ENCODE data around the gene EVA1C. TPM values are rescaled to one million over a fixed set of nuclear protein-coding genes. Genes with fewer than 3 reads are reported as not detected.

EVA1C gene
- total and polyA plus RNA-seq, 2 experiments from 2014 or later, result 2.2 to 3.4 TPM

DNA sequence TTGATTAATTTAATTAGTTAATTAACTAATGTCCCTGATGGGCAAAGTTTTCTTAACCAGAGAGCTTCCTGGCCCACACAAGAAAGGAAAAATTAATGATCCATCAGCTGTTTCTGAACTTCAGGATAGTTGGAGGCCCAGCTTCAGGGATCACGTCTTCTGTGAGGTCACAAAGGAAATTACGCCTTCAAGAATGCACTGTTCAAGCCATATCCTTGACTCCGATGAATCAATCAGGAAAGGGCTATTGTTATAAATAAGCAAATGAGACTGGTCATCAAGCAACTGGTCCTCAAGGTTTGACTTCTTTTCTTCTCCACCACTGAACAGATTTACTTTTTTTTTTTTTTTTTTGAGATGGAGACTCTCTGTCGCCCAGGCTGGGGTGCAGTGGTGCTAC lies 132.2 kb downstream of the EVA1C start:
- Histone ChIP-seq H3K79me2 (no peaks in the 10 kb centered on the region), H4K20me1 (ENCODE audit: insufficient read depth, poor library complexity, severe bottlenecking) (no peaks in the 10 kb centered on the region), H3K9me3 (ENCODE audit: low read depth) (no peaks in the 10 kb centered on the region), H3K9me2 (replicated peaks; ENCODE audit: insufficient read depth) (no peaks in the 10 kb centered on the region), H3K27me3 (no peaks in the 10 kb centered on the region), H3K4me1 (ENCODE audit: insufficient read depth) (no peaks in the 10 kb centered on the region), H2AFZ (no peak overlapping the region), H3K4me2 (no peak overlapping the region), H3K27ac (no peak overlapping the region), H3K36me3 (replicated peaks; ENCODE audit: insufficient read depth, low read depth) (no peaks in the 10 kb centered on the region), H3K4me3 (no peak overlapping the region)
- no peak for DNase-seq (ENCODE audit: low spot score)
- TF ChIP-seq, protein P1, sequence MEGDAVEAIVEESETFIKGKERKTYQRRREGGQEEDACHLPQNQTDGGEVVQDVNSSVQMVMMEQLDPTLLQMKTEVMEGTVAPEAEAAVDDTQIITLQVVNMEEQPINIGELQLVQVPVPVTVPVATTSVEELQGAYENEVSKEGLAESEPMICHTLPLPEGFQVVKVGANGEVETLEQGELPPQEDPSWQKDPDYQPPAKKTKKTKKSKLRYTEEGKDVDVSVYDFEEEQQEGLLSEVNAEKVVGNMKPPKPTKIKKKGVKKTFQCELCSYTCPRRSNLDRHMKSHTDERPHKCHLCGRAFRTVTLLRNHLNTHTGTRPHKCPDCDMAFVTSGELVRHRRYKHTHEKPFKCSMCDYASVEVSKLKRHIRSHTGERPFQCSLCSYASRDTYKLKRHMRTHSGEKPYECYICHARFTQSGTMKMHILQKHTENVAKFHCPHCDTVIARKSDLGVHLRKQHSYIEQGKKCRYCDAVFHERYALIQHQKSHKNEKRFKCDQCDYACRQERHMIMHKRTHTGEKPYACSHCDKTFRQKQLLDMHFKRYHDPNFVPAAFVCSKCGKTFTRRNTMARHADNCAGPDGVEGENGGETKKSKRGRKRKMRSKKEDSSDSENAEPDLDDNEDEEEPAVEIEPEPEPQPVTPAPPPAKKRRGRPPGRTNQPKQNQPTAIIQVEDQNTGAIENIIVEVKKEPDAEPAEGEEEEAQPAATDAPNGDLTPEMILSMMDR (IDR thresholded peaks at IDR 0.05; ENCODE audit: poor library complexity), result no peak
- TF ChIP-seq EZH2 (IDR thresholded peaks at IDR 0.05; ENCODE audit: borderline replicate concordance), result no peak
- TF ChIP-seq EZH2phosphoT487 (IDR thresholded peaks at IDR 0.05; ENCODE audit: low read depth, severe bottlenecking, unreplicated experiment), result no peak
- 95% methylated on average over 4 of the region's 4 CpGs for WGBS (ENCODE audit: low lambda C conversion rate, missing lambda C conversion rate)

DNA sequence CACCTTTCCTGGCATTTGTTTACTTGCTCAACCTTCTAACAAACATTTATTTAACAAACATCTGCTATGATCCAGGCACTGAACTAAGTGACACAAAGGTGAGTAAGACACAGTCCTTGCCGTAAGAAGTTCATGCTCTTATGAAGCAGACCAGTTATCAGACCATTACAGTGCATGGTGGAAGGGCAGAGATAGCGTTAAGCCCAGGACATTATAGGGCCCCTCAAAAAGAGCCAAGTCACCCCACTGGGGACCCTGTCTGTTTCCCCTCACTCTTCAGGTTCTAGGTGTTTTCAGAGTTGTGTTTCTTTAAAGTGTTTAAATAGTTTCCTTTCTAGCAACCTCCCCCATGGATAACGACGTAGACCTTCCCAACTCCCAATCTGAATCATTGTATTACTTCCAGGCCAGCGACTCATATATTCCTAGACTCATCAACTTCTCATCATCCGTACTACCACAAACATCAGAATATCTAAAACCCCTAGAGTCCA lies 133.5 kb downstream of the EVA1C start:
- Histone ChIP-seq H3K4me2 (no peak overlapping the region), H3K4me1 (ENCODE audit: insufficient read depth) (no peaks in the 10 kb centered on the region), H3K27ac (no peak overlapping the region), H4K20me1 (ENCODE audit: insufficient read depth, poor library complexity, severe bottlenecking) (no peaks in the 10 kb centered on the region), H3K79me2 (no peaks in the 10 kb centered on the region), H3K9me3 (ENCODE audit: low read depth) (no peaks in the 10 kb centered on the region), H3K36me3 (replicated peaks; ENCODE audit: insufficient read depth, low read depth) (no peaks in the 10 kb centered on the region), H3K4me3 (no peak overlapping the region), H2AFZ (no peak overlapping the region), H3K27me3 (no peaks in the 10 kb centered on the region), H3K9me2 (replicated peaks; ENCODE audit: insufficient read depth) (no peaks in the 10 kb centered on the region)
- TF ChIP-seq EZH2phosphoT487 (IDR thresholded peaks at IDR 0.05; ENCODE audit: low read depth, severe bottlenecking, unreplicated experiment) (no peak), EZH2 (IDR thresholded peaks at IDR 0.05; ENCODE audit: borderline replicate concordance) (no peak)
- TF ChIP-seq, protein P1 (IDR thresholded peaks at IDR 0.05; ENCODE audit: poor library complexity), result no peak
- WGBS (ENCODE audit: low lambda C conversion rate, missing lambda C conversion rate), result 88% methylated on average over 6 of the region's 6 CpGs
- no peak for DNase-seq (ENCODE audit: low spot score)

DNA sequence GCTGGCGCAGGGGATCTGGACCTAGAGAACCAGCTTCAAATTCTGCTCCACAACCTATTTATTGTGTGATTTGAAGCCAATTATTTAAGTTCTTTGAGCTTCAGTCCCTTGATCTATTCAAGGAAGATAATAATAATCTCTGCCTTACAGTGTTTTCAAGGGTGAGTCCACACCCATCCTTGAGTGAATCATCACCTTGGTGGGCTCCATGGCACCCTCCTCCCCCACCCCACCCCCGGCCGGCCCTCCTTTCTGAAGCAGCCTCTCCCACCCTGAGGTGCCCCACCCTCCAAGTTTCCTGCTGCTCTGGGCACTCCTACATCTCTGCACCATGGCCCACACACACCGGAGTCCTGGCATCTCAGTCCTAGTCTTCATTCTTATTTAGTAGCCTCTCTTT lies 134.5 kb downstream of the EVA1C start:
- H3K79me2 ChIP-seq, result no peaks in the 10 kb centered on the region
- H4K20me1 ChIP-seq (ENCODE audit: insufficient read depth, poor library complexity, severe bottlenecking), result no peaks in the 10 kb centered on the region
- H3K9me3 ChIP-seq (ENCODE audit: low read depth), result no peaks in the 10 kb centered on the region
- no peaks in the 10 kb centered on the region for H3K36me3 ChIP-seq (replicated peaks; ENCODE audit: insufficient read depth, low read depth)
- H2AFZ ChIP-seq, result no peak overlapping the region
- no peak overlapping the region for H3K27ac ChIP-seq
- H3K27me3 ChIP-seq, result no peaks in the 10 kb centered on the region
- no peak overlapping the region for H3K4me2 ChIP-seq
- no peaks in the 10 kb centered on the region for H3K9me2 ChIP-seq (replicated peaks; ENCODE audit: insufficient read depth)
- 91% methylated on average over 3 of the region's 4 CpGs for WGBS (ENCODE audit: low lambda C conversion rate, missing lambda C conversion rate)
- no peak for DNase-seq (ENCODE audit: low spot score)
- no peaks in the 10 kb centered on the region for H3K4me1 ChIP-seq (ENCODE audit: insufficient read depth)
- H3K4me3 ChIP-seq, result no peak overlapping the region
- no peak for TF ChIP-seq EZH2phosphoT487 (IDR thresholded peaks at IDR 0.05; ENCODE audit: low read depth, severe bottlenecking, unreplicated experiment)
- TF ChIP-seq, protein P1 (IDR thresholded peaks at IDR 0.05; ENCODE audit: poor library complexity), result no peak
- TF ChIP-seq EZH2 (IDR thresholded peaks at IDR 0.05; ENCODE audit: borderline replicate concordance), result no peak

- TF ChIP-seq EZH2 (IDR thresholded peaks at IDR 0.05; ENCODE audit: borderline replicate concordance) (no peak), EZH2phosphoT487 (IDR thresholded peaks at IDR 0.05; ENCODE audit: low read depth, severe bottlenecking, unreplicated experiment) (no peak)
- TF ChIP-seq, protein P1 (IDR thresholded peaks at IDR 0.05; ENCODE audit: poor library complexity), result no peak
- Histone ChIP-seq H3K4me1 (ENCODE audit: insufficient read depth) (no peaks in the 10 kb centered on the region), H3K27ac (no peak overlapping the region), H3K9me3 (ENCODE audit: low read depth) (no peaks in the 10 kb centered on the region), H2AFZ (no peak overlapping the region), H3K4me3 (no peak overlapping the region), H3K9me2 (replicated peaks; ENCODE audit: insufficient read depth) (no peaks in the 10 kb centered on the region), H4K20me1 (ENCODE audit: insufficient read depth, poor library complexity, severe bottlenecking) (no peaks in the 10 kb centered on the region), H3K79me2 (no peaks in the 10 kb centered on the region), H3K36me3 (replicated peaks; ENCODE audit: insufficient read depth, low read depth) (no peaks in the 10 kb centered on the region), H3K4me2 (no peak overlapping the region), H3K27me3 (no peaks in the 10 kb centered on the region)
- 91% methylated on average over 8 of the region's 8 CpGs for WGBS (ENCODE audit: low lambda C conversion rate, missing lambda C conversion rate)
- no peak for DNase-seq (ENCODE audit: low spot score)
These were observed 136.5 kb downstream of the EVA1C start for GRCh38 chr21:32548978-32549377.
